Hepatocyte (in vitro differentiated cells): ENCODE data around the gene KIRREL1.
A peak's percentile ranks its signal among the peaks of the same experiment; 100 is the strongest.

Source experiments
- EZH2 ChIP-seq: fragments of 200-600 bp; sonication (generic); IDR thresholded peaks from 2 replicates; pipeline ENCODE4 v1.6.1; 2016; ENCODE audit warnings: antibody characterized with exemption, mild to moderate bottlenecking, borderline replicate concordance
- EZH2phosphoT487 ChIP-seq: fragments of 200-600 bp; sonication (generic); IDR thresholded peaks from one replicate; pipeline ENCODE4 v1.6.1; 2018; ENCODE audit warnings: antibody characterized with exemption, mild to moderate bottlenecking, low read depth, moderate library complexity; ENCODE audit not compliant: unreplicated experiment, severe bottlenecking
- TF ChIP-seq, protein P1 (sequence below): fragments of 200-600 bp; sonication (generic); IDR thresholded peaks from 2 replicates; pipeline ENCODE4 v1.5.1; 2016; ENCODE audit warnings: antibody characterized with exemption, mild to moderate bottlenecking; ENCODE audit not compliant: poor library complexity

- TF ChIP-seq EZH2 (no peak), EZH2phosphoT487 (no peak)
- TF ChIP-seq, protein P1, sequence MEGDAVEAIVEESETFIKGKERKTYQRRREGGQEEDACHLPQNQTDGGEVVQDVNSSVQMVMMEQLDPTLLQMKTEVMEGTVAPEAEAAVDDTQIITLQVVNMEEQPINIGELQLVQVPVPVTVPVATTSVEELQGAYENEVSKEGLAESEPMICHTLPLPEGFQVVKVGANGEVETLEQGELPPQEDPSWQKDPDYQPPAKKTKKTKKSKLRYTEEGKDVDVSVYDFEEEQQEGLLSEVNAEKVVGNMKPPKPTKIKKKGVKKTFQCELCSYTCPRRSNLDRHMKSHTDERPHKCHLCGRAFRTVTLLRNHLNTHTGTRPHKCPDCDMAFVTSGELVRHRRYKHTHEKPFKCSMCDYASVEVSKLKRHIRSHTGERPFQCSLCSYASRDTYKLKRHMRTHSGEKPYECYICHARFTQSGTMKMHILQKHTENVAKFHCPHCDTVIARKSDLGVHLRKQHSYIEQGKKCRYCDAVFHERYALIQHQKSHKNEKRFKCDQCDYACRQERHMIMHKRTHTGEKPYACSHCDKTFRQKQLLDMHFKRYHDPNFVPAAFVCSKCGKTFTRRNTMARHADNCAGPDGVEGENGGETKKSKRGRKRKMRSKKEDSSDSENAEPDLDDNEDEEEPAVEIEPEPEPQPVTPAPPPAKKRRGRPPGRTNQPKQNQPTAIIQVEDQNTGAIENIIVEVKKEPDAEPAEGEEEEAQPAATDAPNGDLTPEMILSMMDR: peak; percentile 70
Observed at GRCh38 chr1:157948312-157949073, 45.0 kb upstream of the KIRREL1 start.
